Measurements from ENCODE around the gene ILDR1.

DNA sequence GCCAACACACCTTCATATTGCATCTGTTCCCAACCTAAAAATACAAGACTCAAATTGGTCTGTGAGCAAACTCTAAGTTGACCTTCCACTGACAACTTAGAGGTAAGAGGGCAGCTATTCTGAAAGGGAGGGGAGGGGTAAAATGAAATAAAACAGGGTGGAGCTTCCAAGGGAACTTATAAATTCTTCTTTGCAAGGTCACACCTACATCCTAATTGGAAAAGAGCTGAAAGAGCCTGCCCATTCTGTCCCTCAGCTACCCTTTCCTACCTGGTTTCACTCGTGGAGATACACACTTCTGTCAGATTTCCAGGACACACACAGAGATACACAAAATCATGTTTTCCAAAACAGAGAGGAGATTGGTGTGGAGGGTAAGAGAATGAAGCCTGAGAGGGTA, 1.0 kb downstream of the ILDR1 start:
- TF ChIP-seq, protein P1, sequence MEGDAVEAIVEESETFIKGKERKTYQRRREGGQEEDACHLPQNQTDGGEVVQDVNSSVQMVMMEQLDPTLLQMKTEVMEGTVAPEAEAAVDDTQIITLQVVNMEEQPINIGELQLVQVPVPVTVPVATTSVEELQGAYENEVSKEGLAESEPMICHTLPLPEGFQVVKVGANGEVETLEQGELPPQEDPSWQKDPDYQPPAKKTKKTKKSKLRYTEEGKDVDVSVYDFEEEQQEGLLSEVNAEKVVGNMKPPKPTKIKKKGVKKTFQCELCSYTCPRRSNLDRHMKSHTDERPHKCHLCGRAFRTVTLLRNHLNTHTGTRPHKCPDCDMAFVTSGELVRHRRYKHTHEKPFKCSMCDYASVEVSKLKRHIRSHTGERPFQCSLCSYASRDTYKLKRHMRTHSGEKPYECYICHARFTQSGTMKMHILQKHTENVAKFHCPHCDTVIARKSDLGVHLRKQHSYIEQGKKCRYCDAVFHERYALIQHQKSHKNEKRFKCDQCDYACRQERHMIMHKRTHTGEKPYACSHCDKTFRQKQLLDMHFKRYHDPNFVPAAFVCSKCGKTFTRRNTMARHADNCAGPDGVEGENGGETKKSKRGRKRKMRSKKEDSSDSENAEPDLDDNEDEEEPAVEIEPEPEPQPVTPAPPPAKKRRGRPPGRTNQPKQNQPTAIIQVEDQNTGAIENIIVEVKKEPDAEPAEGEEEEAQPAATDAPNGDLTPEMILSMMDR (IDR thresholded peaks at IDR 0.05; ENCODE audit: borderline replicate concordance, extremely low read depth, low read length, poor library complexity, severe bottlenecking), result no peak
- no peak for TF ChIP-seq EZH2 (IDR thresholded peaks at IDR 0.05; ENCODE audit: borderline replicate concordance, low read depth, low read length, severe bottlenecking)
